ENCODE measurements around the gene CNN3. TPM values are rescaled to one million over a fixed set of nuclear protein-coding genes. Genes with fewer than 3 reads are reported as not detected.
"Not testable (repeated sequence)": the region's sequence is repeated elsewhere in the genome, so short reads cannot be mapped to it uniquely, and the experiment has no call there.

CNN3 gene
- total RNA-seq, 1 donor from 2014 or later, result 275 TPM

DNA sequence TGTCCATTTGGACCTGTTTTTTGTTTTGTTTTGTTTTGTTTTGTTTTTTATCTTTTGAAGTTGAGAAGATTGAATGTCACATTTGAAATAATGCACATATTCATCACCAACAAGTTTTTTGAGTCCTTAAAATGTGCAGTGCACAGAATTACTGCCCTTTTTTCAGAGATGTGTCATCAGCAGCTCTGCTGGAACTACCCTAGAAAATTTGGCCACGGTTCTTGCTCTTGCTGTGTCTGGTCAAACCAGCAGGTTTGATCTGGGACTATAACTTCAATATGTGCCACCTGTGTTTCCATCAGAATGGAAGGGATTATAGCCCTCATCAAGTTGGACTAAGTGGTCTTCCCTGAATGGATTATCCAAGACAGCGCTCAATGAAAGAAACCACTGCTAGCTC lies 24.1 kb upstream of the CNN3 start:
- no peak for DNase-seq (ENCODE audit: extremely low read depth, low read depth, low spot score)

DNA sequence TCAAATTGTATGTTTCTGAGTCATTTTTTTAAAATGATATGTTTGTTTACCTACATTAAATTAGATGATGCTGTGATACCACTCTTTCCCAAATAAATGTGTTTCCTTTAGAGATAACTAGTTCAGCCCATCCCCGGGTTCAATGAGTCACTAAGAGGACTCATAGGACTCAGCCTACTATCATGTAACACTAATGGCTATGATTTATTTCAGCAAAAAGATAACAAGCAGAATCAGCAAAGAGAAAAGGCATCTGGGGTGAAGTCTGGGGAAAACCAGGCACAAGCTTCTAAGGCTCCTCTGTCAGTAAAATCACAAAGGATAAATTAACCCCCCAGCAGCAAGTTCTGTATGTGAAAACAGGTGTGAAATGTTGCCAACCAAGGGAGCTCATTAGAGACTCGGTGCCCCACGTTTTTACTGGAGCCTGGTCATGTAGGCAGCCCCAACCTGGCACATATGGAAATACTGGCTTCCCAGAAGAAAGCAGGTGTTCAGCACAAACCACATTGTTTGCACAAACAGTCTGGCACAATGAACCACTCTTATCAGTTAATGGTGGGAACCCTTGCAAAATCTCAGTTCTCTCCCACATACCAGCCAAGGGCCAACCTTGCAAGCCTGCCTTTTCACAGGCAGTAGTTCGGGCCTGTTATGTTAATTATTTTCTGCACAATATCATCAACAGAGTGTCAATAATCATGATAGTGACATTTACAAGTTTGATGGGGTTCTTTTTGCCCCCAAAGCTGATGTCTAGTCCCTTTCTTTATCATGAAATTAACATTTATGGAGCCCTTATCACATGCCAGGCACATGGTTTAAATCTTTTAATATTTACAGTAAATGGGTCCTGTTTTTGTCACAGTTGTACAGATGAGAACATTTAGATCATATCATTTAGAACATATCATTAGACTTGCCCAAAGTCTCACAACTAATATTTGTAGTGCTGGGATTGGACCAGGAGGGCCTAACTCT lies 23.1 kb upstream of the CNN3 start:
- DNase-seq (ENCODE audit: extremely low read depth, low read depth, low spot score), result no peak

DNA sequence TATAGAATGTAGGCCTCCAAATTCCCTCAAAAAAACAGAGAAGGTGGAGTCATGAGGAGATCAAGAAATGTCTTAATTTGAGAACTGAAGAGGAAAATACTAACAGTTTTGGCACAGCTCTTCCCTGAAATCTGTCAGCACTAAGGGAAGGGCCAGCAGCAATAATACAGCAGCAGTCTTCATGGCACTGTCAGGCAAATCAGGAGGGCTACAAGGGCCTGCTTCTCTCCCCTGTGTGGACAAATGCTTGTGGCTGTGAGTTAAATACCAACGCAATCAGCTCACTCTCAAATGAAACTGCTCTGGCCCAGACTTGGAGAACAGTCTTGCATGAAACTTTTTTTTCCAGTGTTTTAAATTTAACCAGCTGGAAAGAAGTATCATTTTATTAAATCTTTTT lies 20.5 kb upstream of the CNN3 start:
- DNase-seq (ENCODE audit: extremely low read depth, low read depth, low spot score), result no peak

DNA sequence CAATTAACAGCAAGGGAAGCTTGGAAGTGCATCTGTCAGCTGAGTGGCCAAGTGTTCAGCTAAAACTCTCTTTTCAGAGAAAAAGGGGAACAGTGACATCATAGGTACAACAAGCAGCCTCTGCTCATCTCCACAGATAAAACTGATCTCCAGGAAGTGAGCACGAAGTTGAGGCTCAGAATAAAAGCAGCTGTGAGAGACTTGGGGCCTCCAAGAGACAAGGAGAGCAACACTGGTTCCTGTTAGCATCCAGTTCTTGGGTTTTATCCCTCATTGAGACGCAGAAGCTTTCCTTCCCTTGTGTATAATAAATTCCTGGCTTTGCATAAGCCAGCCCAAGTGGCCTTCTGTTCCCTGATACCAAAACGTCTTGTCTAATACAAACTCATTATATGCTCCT lies 20.0 kb upstream of the CNN3 start:
- DNase-seq (ENCODE audit: extremely low read depth, low read depth, low spot score), result no peak

DNA sequence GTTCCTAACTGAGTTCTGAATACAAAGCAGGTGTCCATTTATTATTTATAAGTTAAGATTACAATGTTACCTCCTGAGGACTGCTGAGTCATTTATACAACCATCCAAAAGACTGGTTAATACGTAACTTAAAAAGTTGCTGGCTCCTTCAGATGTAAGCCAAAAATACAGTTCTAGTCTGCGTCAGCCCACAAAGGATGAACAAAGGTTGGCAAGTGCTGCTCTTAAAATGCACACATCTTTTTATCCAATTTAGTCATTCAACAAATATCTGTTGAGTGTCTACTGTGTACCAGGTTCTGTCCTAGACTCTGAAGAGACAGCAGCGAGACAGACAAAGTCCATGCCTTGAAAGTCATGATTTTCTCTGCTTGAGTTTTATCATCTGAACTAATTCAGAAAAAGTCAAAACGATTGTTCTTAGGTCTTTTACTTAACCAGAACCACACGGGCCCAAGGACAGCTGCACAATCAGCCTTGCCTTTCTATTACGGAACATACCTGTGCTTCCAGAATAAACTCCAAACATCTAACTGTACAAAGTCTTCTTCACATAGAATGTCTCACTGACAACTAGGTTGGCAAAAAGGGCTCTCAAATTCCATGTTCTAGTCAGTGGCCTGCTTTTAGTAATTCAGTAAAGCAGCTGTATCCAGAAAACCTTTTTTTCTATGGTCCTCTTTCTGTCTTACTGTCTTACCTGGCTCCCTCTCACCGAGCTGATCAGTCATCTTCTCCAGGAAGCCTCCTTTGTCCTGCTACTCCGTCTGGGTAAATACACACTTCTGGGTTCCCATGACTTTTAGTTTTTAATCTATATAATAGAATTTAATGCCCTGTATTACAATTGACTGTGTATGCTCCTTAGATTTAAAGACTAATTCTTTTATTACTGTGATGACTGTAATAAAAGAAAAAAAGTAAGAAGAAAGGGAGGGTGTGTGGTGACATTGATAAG lies 15.5 kb upstream of the CNN3 start:
- DNase-seq (ENCODE audit: extremely low read depth, low read depth, low spot score), result no peak

DNA sequence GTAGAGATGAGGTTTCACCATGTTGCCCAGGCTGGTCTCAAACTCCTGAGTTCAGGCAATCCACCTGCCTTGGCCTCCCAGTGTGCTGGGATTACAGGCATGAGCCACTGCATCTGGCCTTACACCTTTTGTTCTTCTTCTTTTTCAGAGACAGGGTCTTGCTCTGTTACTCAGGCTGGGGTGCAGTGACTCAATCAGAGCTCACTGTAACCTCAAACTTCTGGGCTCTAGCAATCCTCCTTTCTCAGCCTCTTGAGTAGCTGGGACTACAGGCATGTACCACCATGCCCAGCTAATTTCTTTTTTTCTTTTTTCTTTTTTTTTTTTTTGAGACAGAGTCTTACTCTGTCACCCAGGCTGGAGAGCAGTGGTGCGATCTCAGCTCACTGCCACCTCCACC lies 14.6 kb upstream of the CNN3 start:
- not testable (repeated sequence) for DNase-seq (ENCODE audit: extremely low read depth, low read depth, low spot score)

DNA sequence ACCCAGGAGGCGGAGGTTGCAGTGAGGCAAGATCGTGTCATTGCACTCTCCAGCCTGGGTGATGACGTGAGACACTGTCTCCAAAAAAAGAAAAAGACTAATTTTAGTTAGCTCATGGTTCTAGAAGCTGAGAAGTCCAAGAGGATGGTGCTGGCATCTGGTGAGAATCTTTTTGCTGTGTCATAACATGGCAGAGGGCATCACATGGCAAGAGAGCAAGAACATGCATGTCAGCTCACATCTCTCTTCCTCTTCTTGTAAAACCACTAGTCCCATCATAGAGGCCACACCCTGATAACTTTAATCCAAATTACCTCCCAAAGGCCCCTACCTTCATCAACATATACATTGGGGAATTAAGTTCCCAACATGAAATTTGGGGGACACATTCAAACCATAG lies 13.8 kb upstream of the CNN3 start:
- no peak for DNase-seq (ENCODE audit: extremely low read depth, low read depth, low spot score)

DNA sequence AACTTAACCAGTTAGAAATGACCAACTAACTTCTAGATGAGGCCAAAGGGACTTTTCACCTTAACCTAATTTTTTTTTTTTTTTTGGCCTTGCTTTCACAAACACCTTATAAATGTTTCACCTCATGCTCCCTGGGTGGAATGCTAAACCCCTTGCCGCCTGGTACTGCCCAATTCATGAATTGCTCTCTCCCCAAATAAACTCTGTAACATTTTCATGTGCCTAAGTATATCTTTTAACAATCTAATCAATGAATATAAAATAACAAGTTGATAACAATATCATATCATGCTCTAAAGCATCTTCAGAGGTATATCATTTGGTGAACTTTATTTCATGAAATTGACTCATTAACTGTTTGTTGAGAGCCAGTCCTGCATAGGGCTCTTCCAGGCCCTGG lies 10.9 kb upstream of the CNN3 start:
- DNase-seq (ENCODE audit: extremely low read depth, low read depth, low spot score), result no peak

DNA sequence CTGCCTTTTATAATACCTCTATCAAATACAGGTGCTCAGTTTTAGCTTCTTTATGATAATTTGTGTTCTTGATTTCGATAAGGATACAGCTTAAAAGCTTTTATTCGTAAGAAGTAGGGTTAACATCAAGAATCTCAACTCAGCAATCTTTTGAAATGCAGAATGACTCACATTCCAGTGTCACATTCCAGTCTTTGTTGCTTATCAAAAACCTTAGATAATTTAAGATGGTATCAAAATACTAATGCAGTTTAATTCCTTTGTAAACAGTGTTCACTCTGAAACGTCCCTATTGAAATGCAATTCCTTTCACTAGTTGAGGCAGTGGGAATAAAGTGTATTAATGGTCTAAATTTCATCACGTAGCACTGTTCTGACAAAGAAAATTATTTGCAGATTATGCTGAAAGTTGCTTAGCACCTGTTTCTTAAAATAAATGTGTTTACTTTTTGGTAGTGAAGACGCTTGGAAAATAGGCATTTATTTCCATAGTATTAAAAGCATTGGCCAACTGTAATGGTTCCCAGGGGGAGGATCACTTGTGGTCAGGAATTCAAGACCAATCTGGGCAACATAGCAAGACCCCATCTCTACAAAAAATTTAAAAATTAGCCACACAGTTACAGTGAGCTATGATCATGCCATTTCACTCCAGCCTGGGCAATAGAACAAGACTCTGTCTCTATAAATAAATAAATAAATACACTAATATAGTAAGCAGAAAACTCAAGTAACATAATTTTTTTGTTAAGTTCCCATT lies 10.1 kb upstream of the CNN3 start:
- no peak for DNase-seq (ENCODE audit: extremely low read depth, low read depth, low spot score)

DNA sequence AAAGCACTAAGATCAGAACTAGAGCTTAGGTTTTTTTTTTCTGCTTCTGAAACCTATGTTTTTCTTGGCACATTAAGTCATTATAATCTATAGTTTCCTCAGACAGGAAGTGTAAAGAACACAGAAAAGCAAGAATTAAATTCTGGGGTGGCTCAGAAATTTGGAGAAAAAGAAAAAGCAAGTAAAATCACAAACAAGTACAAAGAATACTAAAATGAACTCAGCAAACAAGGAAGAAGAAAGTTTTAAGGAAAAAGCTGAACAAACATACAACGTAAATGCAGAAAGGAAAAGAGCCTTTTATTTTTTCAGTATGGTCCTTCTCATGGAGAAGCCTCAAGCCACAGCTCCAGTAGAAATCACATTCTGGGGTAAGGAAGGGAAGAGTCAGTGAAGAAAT lies 8.6 kb upstream of the CNN3 start:
- DNase-seq (ENCODE audit: extremely low read depth, low read depth, low spot score), result no peak

DNA sequence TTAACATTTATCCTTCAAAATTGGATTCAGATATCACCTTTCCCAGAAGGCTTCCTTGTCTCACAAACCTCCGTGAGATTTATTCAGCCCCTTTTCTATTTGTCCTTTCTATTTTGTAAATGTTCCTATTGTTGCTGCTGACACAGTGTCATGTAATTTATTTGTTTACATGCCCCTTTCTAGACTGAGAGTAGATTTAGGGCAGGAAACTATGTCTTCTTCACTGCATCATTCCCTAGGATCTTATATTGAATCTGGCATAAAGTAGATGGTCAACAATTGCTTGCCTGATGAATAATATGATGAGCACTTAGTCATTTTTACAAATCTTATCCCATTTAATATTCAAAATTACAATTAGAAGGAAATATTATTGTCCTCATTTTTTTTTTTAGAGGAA lies 8.1 kb upstream of the CNN3 start:
- no peak for DNase-seq (ENCODE audit: extremely low read depth, low read depth, low spot score)

DNA sequence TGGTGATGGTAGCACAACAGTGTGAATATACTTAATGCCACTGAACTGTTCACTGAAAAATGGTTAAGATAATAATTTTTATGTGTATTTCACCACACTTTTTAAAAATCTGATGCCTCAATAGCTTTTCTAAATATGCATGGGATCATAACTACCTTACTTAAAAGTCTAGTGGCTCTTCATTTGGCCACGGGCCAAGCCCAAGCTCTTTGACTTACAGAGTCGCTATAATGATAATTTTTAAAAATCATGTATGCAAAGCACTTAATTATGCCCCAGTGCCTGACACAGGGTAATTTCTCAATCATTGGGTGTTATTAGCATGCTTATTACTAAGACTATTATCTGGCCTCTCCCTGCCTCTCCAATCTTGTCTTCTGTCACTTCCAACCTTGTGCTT lies 7.6 kb upstream of the CNN3 start:
- DNase-seq (ENCODE audit: extremely low read depth, low read depth, low spot score), result no peak

DNA sequence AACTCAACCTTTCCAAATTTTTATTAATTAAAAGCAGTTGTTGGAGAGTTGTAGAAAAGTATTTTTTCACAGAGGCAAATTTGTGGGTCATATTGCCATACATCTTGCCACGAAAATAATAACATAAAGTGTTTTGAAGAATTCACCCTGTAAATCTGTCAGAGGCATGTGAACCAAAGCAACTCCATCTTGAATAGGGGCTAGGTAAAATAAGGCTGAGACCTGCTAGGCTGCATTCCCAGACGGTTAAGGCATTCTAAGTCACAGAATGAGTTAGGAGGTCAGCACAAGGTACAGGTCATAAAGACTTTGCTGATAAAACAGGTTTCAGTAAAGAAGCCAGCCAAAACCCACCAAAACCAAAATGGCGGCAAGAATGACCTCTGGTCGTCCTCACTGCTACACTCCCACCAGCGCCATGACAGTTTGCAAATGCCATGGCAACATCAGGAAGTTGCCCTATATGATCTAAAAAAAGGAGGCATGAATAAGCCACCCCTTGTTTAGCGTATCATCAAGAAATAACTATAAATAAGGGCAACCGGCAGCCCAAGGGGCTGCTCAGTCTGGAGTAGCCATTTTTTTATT lies 4.4 kb upstream of the CNN3 start:
- DNase-seq (ENCODE audit: extremely low read depth, low read depth, low spot score), result no peak

DNA sequence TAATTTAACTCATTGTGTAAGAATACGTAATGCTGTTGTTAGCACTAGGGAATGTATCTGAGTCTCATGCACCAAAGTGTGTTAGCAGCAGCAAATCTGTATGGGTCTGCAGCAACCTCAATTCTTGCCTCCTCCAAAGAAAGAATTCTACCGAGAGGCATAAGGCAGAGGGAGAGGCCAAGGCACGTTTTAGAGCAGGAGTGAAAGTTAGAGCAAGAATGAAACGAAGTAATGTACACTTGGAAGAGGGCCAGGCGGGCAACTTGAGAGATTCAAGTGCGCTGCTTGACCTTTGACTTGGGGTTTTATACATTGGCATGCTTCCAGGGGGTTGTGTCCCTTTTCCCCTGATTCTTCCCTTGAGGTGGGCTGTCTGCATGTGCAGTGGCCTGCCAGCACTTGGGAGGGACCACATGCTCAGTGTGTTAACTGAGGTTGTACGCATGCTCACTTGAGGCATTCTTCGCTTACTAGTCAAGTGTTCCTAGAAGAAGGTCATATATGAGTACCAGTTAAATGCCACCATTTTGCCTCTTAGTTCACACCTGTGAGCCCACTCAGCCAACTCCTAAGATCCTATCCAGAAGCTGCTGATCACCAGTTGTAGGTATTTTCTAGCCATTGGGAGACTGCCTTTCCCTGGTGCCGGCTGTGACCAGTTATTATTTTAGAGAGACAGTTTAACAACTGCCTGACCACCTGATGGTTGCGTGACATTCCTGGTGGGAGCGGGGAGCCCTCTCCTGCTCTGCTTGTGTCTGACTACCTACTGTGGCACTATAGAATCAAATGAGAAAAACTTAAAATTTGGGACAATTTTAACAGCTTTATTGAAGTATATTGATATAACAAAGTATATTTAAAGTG lies 2.7 kb upstream of the CNN3 start:
- no peak for DNase-seq (ENCODE audit: extremely low read depth, low read depth, low spot score)

DNA sequence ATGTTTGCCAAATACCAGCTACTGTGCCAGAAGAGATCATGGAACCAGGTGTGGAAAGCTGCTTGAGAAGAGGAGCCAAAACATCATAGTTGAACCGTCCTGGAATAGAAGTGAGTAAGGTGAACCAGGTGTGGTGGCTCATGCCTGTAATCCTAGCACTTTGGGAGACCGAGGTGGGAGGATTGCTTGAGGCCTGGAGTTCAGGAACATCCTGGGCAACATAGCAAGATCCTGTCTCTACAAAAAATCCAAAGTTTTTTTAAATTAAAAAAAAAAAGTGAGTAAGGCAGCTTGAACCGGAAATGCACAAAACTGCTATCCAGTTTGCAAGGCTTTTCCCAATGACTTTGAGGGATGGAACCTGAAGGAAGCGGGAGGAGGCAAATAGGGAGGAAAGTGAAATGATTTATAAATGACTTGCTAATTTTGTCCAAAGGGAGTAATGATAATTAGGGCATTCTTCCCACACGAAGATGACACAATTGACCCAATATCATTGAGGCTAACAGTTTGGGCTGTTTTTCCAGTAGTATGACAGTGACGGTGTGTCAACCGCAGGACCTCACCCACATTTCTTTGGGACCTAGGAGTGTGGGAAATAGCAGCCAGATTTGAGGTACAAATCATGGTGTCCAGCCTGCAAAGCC lies 1.5 kb upstream of the CNN3 start:
- DNase-seq (ENCODE audit: extremely low read depth, low read depth, low spot score), result no peak

DNA sequence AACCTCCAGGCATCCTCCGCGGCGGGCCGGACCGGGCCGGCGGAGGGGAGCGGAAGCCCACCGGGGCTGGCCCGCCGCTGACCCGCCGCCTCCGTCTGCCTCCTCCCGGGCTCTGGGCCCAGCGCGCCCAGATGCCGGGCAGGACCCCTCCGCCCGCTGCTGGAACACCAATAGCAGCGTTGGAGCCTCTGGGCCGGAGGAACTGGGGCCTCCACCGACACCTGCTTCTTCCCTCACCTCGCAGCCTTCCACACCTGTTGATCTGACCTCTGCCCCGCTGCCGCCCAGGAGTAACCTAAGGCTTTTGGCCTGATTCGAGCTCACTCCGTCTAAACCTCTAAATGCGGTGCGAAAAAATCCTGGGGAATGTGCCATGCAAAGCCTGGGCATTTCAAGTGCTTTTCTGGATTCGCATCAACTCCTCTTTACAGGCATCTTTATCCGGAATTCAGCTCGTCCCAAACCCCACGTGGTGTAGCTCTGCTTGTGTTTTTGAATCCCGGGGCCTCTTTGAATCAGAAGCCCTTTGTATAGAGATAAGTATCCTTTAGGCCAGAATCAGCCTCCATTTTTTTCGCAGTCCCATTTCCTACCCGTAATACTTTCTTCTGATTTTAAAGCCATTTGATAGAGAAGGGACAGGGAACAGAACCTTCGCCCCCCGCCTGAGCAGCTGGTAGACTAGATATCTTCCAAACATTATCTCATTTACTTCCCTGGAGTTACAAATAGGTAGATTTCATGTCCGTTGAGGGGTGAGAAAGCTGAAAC lies 680 bp upstream of the CNN3 start:
- DNase-seq (ENCODE audit: extremely low read depth, low read depth, low spot score), result no peak

DNA sequence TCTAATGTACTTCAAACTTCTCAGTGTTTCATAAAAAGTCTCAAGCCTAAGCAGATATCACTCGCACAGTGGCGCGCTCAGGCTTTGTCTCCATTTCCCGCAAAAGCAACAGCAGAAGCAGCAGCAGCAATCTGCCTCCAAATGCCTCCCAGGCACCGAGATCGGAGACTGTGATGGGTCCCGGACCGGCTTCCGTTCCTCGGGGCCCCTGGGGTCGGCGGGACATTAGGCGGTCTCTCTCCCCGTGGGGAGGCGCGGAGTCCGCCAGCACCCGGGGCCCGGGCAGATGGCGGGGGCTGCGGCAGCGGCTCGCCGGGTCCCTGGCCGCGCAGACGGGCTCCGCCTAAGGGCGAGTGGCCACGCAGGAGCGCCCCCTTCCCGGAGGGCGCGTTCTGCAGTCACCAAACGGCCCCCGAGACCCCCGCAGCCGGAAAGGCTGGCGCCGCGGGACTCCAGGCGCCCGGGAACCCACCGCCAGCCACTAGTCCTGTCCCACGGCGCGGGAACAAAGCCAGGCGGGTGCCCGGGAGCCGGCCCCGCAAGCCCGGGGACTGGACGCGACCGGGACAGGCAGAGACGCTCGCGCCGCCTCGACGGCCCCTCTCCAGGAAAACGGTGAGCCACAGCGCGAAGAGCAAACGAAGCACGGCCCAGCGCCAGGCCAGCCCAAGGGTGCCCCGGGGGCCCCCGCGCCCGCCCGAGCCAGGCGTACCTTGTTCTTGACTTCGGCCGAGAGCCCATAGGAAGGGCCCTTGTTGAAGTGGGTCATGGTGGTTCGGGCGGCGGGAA lies 590 bp downstream of the CNN3 start:
- DNase-seq (ENCODE audit: extremely low read depth, low read depth, low spot score), result no peak

Measured in glomerular endothelial cell (primary cell).